ENCODE data around the gene GRAP2.

DNA sequence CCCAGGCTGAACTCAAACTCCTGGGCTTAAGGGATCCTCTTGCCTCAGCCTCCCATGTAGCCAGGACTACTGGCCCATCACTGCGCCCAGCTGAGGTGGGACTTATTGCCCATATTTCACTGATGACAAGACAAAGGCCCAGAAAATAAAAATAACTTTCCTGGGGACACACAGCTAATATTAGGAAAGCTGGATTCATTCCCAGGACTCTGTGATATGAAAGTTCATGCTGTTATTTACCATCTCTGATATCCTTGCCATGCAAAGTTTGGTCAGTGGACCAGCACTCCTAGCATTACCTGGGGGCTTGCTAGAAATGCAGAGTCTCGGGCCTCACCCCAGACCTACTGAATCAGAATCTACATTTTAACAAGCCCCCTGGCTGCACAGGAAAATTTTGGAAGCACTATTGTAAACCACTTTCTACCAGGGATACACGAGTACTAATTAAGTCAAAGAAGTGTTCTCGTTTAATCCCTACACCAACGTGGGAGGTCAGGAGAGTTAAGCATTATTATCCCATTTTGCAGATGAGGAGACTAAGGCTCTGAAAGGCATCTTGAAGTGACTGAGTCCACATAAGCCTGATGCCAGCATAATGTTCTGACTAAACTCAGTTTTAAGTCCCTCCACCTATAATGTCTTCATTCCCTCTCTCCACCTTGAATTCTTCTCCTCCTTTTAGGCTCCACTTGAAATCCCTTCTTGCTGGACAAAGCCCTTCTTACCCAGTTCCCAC lies 91.4 kb downstream of the GRAP2 start:
- no peak for TF ChIP-seq POLR2A (IDR thresholded peaks at IDR 0.05)
- TF ChIP-seq, protein P1, sequence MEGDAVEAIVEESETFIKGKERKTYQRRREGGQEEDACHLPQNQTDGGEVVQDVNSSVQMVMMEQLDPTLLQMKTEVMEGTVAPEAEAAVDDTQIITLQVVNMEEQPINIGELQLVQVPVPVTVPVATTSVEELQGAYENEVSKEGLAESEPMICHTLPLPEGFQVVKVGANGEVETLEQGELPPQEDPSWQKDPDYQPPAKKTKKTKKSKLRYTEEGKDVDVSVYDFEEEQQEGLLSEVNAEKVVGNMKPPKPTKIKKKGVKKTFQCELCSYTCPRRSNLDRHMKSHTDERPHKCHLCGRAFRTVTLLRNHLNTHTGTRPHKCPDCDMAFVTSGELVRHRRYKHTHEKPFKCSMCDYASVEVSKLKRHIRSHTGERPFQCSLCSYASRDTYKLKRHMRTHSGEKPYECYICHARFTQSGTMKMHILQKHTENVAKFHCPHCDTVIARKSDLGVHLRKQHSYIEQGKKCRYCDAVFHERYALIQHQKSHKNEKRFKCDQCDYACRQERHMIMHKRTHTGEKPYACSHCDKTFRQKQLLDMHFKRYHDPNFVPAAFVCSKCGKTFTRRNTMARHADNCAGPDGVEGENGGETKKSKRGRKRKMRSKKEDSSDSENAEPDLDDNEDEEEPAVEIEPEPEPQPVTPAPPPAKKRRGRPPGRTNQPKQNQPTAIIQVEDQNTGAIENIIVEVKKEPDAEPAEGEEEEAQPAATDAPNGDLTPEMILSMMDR (IDR thresholded peaks at IDR 0.05): no peak
